GM18517 (cell line): ENCODE measurements around the gene TTC34.

Experiments
- ATAC-seq: cut with Tn5 transposase; IDR thresholded peaks from one replicate; pipeline ENCODE4 v1.9.1; 2021; ENCODE audit warnings: mild to moderate bottlenecking, moderate library complexity; ENCODE audit not compliant: unreplicated experiment

Gene TTC34

DNA sequence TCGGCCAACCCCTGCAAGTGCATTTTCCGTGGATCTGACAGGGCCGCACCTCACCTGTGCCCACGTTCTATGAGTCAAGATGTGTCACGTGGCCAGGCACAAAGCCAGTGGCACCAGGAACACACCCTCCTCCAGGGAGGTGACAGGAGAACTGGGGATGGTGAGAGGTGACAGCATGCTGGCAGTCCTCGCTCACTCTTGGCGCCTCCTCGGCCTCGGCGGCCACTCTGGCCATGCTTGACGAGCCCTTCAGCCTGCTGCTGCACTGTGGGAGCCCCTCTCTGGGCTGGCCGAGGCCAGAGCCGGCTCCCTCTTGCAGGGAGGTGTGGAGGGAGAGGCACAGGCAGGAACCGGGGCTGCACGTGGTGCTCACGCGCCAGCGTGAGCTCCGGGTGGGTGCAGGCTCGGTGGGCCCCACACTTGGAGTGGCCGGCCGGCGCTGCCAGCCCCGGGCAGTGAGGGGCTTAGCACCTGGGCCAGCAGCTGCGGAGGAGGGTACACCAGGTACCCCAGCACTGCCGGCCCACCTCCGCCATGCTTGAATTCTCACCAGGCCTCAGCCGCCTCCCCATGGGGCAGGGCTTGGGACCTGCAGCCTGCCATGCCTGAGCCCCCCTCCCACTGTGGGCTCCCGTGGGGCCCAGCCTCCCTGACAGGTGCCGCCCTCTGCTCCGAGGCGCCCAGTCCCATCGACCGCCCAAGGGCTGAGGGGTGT is 11.6 kb upstream of the TTC34 start:
- ATAC-seq, result no peak

DNA sequence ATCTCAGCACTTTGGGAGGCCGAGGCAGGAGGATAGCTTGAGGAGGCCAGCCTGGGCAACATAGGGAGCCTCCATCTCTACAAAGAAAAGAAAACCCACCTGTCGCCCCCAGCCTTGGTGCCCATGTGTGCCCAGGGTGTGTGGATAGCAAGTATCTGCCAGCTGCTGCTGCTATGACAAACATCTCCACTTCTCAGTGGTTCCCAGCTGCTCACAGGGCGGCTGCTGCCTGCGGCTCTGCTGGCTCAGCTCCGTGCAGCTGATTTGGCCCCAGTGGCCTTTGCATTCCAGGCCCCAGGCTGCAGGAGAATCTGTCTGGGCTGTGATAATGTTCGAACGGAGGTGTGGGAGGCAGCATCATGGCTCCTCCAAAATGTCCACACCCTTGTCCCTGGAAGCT is 10.6 kb upstream of the TTC34 start:
- no peak for ATAC-seq

DNA sequence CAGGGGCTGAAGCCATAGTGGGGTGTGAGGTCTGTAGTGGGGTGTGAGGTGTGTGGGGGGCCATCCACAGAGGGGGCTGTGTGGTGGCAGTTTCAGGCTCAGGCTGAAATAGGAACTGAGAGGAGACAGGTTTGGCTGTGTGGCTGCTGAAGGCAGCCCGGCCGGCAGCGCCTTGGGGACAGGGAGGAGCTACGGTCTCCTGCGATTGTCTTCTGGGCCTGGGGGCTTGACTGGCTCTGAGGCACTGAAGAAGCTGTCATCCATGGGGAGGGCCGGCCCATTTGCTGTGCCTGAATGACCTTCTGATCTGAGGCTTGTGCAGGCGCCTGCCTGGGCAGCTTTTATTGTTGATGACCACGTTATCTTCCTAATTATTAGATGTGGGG is 10.0 kb upstream of the TTC34 start:
- no peak for ATAC-seq

DNA sequence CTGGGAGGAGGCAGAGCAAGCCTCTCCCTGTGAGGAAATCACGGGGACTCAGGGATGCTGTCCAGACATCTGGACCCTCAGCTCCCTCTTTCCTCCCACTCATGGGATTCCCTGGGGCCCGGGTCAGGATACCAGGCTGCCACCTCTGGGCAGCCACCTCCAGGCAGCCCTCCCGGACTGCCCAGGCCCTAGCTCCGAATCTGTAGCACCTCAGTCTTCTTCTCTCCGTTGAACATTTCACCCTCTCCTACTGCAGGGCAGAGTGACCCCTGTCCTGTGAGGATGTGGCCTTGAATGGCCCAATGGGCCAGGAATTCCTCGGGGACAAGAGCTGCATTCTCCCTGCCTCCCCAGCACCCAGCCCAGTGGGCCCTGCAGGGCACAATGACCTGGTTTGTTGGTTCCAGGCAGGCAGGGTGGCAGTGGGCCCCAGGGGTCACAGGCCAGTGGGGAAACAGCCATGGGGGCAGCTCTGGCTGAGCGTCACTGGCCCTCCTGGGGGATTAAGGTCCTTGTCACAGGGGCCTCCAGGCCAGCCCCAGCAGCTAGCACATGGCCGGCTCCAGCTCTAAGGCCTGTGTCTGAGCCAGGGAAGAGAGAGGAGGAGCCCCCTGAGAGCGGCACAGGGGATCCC is 9.5 kb upstream of the TTC34 start:
- no peak for ATAC-seq

DNA sequence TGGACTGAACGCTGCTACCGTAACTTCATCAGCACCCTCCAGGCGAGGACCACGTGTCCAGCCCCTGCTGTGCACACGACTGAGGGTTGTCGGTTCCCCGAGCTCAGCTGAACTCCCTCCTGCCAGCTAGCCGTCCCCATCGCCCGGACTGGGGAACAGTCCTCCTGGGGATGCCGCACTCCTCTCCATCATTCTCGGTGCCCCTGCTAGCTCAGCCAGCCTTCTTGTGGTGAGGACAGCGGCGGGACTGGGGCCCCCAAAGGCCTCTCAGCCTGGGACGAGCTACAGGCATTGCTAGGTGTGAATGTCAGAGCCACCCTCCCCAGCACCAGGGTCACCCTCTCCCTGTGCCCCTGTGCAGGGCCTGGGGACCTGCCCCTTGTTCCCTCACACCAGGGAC is 8.8 kb upstream of the TTC34 start:
- no peak for ATAC-seq

DNA sequence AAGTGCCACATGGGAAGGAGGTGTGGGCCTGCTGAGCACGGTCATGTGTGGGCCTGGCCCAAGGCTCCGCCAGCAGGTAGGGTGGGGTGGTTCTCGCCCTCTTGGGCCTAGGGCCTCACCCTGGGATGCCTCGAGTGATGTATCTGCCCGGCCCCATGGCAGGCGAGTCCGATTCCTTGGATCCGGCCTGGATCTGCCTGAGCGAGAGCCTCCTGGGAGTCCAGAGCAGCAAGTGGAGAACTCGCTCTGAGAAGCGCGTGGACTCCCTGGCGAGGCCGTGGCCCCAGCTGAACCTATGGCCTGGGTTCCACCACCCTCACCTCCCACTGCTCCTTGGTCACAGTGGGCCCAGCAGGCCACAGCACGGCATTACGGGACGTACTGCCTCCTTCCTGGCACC is 8.2 kb upstream of the TTC34 start:
- ATAC-seq, result no peak

DNA sequence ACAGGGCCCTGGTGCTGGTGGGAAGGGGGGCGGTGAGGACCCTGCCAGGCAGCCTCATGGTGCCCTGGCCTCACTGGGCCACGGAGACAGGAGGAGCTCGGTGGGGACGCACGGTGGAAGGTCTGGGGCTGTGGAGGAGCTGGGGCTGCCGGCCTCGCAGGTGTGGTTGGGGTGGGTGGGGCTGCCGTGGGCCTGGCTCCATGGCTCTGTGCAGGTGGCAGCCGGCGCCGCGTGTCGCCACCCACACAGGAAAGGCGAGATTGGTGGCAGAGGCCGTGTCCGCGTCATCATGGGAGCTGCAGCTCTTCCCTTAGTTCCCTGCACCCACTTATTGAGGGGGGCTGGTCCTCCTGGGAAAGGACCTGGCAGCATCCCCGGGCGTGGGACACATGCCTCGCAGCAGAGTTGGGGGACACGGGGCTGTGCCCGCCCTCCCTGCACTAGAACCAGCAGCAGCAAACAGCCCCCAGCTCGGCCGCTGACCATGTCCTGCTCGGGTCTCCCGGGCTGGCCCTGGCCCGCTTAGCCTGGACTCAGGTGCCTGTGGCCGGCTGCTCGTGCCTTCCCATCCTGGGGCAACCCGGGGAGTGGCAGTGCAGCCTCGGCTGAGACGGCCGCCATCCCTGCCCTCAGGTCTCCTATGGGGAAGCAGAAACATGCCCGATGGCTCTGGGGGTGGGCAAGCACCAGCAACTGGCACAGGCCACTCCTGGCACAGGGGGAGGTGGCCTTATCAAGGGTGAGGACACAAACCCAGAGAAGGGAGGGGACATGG is 7.5 kb upstream of the TTC34 start:
- no peak for ATAC-seq

DNA sequence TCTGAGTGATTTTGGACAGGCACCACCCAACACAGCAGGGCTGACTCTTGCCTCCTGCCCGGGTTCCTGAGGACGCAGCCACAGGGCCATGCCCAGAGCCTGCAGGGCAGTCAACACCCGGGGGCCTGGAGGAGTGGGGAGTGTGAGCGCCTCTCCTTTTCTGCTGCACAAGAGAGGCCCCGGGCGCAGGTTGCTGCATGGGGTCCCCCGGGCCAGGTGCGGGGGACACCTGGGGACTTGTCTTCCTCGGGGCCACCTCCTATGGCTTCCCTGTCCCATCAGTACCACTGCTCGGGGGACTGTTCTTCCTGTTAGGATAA is 6.9 kb upstream of the TTC34 start:
- ATAC-seq, result no peak

DNA sequence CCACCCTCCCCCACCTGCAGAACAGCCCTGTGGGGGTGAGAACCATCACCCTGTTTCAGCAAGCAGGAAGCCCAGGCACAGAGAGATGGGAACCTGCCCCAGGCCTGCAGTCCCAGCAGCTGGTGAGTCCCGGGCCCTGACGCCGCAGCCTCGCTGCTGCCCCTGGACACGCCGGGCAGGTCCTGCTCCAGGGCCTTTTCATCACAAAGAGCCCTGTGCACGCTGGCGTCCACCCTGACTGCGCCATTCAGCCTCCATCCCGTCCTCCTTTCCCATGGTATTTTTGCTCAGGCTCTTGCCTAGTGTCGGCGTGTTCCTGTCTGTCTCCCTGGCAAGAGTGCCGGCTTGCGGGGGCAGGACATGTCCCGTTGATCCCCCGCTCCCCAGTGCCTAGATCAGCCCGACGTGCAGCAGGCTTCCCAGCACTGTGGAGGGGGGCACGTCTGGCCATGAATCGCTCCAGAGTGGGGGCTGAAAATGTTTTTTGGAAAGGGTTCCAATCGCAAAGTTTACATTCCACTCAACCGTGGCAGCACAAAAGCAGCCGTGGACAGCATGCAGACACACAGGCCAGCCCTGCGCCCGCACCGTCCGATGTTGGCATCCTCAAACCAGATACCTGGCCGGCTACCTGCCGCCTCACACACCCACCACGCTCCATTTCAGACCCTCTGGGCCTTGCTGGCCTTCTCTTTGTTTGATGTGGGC is 6.3 kb upstream of the TTC34 start:
- no peak for ATAC-seq

DNA sequence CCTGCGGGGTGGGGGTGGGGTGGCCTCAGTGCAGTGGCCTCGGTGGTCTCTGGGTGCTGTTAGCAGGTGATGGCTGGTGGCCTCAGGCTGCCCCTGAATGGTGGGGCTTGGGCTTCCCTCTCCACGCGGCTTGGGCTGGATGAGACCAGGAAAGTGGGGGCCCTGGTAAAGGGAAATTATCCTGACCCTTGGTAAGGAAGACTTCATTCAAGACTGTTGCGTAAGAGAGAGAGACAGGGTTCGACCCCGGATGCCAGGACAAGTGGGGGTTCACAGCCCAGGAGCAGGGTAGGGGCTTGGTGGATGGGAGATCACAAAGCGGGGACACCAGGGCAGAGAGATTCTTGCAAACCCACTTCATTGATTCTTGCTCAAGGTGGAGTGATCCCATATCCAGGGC is 5.5 kb upstream of the TTC34 start:
- no peak for ATAC-seq

DNA sequence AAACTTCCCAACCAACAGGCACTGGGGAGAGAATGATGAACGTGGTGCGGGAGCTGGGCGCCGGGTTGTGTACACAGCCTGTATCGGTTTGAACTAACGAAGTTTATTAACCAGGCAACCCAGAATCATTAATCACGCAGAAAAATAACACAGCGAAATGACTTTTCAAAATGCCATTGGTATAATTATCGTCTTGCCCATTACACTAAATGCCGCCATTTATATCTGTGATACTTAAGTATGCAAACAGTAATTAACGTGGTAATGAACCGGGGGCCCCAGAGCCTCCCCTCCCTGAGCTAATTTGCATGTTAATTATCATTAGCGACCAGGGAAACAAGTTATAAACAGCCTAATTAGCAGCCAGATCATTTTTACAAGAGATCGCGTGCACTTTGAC is 5.1 kb upstream of the TTC34 start:
- no peak for ATAC-seq

DNA sequence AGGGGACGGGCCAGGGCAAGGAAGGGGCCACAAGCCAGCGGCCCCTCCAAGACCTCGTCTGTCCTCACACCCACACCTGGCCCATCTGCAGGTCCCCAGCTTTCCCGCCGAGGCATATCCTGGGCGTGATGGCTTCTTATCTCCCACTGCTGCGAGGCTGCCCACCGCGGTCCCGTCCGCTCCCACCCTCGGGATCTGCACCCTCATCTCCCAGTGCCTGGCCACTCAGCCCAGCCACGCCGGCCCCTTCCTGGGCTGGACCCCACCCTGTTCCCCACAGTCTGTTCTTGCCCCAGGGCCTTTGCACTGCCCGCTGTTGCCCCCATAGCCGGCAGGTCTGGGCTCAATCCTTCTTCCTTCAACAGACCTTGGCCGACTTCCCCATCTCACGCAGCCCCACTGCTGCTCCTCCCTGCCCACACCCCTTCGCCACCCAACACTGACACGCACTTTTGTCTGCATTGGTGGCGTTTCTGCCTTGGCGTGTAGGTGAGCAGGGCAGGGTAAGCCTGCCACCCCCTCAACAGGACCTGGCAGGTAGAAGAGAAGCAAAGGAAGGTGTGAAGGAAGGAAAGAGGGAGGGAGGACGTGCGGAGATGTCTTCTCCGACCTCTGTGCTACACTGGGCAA is 4.4 kb upstream of the TTC34 start:
- no peak for ATAC-seq

DNA sequence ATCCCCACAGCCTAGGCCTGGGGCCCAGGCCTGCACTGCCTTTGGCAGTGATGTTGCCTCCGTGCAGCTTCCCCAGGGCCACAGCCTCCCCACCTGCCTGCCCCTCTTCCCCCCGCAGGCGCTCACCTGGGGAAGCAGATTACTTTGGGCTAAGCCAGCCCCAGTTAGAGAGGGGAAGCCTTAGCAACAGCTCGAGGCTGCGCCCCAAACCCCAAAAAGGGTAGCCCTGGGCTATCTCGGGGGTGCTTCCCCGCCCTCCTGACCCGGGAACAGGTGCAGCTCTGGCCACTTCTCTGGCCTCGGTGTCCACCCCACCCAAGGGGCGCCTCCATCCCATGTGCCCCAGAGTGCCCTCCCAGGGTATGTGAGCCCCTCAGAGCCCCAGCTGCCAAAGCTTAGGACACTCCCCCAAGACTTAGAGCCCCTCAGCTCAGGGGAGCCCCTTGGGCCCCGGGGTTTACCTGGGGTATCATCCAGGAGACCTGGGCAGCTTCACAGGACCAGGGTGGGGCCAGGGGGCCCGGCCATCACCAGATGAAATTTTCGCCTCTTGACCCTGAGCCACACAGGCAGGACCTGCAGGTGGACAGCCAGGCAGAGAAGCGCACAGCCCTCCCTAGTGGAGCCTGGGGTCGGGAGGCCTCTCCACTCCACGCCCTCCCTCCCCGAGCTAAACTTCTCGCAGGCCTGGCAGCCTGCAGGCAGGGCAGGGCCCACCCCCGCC is 3.3 kb upstream of the TTC34 start:
- no peak for ATAC-seq

DNA sequence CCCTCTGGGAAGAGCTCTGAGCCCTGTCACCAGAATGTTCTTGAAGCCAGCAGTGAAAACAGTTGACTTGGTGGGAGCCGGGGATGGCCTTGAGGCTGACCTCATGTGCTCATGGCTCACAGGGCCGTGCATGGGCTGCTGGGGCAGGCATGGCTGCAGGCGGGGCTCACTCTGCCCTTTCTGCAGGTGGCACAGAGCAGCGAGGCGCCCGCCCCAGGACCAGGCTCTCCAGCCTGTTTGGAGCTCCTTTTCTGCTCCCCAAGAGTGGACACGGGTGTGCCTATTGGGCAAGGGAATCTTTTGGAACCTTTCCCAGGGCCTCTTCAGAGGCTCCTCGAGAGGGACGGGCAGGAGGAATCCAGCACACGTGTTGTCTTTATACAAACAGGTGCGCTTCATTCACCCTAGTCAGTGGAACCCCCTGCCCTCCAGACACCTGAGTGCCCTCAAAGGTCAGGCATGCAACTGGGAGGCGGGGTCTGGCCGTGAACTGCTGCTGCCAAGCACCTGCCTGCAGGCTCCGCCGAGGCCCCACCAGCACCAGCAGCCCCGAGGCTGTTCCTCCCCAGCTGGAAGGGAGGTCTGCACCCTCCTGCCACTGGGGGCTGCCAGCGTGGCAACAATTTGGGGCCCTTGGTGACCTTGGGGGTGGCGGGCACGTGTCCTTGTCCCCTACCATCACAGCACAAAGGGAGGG is 2.6 kb upstream of the TTC34 start:
- ATAC-seq, result no peak

DNA sequence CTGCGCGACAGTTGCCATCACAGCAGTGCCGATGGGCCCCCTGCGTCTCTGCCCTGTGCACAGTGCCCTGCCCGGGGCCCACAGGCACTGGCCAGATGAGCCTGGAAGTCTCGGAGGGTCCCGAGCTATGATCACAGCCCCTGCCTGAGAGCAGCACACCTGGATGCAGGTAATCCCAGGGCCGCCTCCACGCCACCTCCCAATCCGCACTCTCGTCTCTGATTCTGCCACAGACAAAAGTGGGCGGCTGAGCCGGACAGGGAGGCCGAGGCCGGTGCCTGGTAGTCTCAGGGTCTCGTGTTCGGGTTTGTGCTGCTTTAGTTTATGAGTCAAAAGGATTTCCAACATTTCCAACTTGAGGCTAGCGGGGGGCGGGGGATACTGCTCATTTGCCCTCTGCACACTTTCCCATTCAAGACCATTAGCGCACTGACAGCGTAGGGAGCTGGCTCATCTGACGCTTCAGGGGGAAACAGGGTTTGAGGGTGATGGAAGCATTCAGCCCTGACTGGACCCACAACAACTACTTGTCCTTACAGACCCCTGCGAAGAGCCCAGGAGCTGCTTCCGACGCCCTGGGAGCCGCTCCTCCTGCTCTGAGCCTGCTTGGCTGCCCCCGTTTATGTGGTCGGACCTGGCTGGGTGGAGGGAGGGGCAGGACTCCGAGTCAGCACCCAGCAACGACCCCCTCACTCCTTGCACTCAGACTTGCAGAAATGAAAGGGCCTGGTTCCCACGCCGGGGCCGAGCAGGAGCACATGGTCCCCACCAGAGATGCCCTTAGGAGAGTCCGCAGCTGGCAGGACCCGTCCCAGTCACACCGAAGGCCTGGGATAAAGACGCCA is 1.8 kb upstream of the TTC34 start:
- ATAC-seq, result no peak

DNA sequence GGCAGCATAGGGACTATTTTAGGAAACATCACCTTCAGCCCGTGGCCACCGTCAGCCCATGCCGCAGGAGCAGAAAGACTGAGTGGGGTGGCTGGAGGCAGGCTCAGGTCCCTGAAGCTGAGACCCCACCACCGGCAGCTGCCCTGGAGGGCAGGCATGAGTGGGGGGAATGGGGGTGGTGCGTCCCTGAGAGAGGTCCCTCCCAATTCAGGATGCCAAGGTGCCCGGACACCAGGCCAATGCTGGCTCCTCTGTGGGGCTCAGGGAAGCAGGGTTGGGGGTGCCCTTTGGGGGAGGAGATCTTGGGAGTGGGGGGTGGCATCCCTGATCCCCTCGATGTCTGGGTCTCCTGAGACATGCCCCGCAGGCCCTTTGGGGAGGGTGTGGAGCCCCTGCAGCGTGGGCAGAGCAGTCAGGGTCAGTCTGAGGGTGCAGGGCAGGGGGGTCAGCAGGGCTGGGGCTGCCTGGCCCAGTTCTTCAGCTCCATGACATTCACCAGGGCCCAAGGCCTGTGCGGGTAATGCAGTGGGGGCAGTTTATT is 998 bp upstream of the TTC34 start:
- ATAC-seq, result no peak

DNA sequence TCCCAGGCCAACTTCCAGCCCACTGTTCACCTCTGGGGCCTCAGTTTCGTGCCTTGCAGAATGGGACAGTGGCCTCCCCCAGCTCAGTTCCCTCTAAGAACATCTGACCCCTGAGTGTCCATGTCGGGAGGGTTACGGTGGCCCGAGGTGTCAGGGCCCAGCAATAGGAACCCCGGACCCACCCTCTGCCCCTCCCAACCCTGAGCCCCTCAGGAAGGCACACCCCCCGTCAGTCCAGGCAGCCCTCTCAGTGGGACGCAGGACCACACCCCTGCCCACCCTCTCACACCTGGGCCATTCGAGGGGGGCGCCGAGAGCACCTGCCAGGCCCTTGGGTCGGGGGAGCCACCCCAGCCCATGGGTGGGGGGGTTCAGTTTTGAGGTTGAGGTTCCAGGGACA is 447 bp downstream of the TTC34 start:
- ATAC-seq, result no peak

DNA sequence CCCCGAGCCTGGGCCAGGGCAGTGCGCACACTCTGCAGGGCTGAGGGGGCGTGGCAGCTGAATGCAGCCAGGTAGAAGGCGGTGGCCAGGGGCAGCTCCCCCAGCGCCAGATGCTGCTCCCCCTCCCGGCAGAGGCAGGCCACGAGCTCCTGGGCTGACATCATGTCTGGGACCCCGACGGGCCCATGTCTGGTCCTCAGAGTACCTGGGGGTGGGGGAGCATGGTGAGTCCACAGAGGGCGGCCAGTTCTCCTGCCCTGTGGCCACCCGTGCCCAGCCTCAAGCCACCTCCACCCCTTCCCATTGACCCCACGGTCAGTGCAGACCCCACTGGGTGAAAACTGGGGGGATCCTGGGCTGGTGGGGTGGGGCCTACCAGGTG is 838 bp downstream of the TTC34 start:
- ATAC-seq, result no peak
